ENCODE results near the gene PIK3R2.
A peak's percentile ranks its signal among the peaks of the same experiment; 100 is the strongest.
"Not testable (repeated sequence)": the region's sequence is repeated elsewhere in the genome, so short reads cannot be mapped to it uniquely, and the experiment has no call there.

Gene PIK3R2

DNA sequence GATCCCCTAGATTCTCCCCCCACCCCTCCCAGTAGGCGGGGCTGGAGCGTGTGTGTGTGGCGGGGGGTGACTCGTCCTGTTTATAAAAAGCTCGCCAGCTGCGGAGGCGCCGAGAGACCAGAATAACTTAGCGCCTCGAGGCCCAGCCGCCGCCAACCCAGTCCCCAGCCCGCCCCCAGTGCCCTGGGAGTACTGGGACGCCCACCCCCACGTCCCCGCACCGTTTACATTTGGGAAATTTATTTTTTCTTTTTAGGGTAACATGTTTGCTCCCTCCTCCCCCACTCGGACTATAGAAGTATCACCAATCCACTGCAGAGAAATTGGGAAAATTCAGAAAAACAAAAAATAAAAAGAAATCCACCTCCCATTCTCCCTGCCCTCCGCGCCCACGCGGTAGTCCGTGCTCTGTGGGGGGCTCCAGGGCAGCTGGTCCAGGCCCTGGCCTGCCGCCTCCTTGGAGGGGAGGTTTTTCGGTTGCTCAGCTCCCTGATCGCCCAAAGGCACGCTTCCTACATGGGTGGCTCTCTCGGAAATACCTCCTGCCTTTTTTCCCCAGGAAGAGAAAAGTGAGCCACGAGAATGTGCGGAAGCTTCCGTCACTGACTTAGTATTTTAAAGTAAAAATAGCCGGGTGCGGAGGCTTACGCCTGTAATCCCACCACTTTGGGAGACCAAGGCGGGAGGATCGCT is 52.4 kb downstream of the PIK3R2 start:
- peak; percentile 32 for DNase-seq

DNA sequence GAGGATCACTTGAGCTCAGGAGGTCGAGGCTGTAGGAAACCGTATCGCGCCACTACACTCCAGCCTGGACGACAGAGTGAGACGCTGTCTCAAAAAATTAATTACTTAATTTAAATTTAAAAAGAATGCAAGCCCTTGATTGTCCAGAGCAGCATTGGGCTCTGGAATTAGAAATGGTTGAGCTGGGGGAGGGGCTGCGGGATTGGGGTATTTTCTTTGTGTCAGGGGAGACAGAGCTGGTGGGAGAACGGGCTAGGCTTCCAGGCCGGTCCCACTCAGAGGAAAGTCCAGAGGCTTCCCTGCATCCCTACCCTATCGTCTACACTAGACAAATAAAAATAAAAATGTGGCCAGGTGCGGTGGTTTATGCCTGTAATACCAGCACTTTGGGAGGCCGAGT is 53.1 kb downstream of the PIK3R2 start:
- no peak for DNase-seq

GRCh38 chr19:18208098-18208951 is 55.4 kb downstream of the PIK3R2 start:
- peak; percentile 32 for DNase-seq

DNA sequence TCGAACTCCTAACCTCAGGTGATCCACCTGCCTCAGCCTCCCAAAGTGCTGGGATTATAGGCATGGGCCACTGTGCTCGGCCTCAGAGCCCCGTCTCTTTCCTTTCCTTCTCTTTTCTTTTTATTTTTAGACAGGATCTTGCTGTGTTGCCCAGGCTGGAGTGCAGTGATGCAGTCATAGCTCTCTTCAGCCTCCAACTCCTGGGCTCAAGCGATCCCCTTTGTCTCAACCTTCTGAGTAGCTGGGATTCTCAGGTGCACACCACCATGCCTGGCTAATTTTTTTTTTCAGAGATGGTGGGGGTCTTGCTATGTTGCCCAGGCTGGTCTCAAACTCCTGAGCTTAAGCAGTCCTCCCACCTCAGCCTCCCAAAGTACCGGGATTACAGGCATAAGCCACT is 56.9 kb downstream of the PIK3R2 start:
- DNase-seq, result not testable (repeated sequence)

DNA sequence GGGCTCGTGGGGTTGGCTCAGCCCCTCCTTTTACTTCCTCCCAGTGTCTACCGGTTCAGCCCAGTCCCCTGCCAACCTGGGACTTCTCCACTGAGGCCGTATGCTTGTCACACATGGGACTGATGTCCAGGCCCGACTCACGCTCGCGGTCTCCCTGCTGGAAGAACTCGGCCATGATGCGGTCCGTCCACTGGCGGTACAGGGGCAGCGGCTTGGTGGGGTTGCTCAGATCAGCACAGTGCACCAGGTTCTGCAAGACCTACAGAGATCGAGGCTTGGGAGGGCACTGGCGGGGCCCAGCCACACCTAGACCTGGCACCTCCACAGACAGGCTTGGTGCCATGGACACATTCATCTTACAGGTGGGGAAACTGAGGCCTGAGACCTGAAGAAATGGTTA is 58.7 kb downstream of the PIK3R2 start:
- no peak for DNase-seq

DNA sequence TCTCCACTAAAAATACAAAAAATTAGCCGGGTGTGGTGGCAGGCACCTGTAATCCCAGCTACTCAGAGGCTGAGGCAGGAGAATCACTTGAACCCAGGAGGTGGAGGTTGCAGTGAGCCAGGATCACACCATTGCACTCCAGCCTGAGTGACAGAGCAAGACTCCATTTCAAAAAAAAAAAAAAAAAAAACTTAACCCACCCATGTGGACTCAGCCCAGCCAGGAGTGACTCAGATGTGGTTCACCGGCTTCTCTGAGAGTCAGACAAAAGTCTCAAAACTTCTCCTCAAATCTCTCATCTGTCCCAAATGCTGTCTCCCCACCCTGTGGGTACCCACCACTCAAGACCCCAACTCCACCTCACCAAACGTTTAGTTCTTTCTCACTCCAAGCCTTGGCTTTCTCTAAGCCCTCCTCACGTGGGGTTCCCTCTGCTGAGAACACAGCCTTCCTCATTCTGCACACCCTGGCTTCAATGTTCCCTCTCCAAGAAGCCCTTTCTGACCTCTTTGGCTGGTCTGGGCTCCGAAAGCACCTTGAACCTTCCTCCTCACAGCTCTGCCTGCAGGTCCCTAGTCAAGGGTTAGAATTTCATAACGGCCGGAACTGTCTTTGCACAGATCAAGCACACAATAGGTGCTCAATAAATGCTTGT is 61.9 kb downstream of the PIK3R2 start:
- DNase-seq, result no peak

GRCh38 chr19:18216789-18217188 is 63.8 kb downstream of the PIK3R2 start:
- no peak for DNase-seq

- DNase-seq, result no peak
Measured at GRCh38 chr19:18218159-18218558, 65.2 kb downstream of the PIK3R2 start.

DNA sequence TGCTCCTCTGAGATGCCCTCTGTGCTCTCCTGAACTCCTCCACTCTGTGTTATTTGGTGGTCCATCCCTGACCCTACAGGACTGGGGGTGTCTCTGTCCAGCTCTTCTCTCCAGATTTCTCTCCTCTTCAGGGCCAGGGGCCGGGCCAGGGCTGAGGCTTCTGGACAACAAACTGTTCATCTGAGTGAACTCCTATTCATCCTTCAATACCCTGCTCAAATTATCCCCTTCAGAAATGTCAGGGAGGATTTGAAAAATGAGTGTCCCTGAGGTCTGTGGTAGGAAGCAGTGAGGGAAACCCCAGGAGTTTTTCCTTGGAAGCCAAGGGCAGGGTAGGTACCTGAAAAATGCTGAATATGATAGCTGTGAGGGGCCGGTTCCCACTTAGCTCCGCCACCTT is 65.6 kb downstream of the PIK3R2 start:
- DNase-seq, result no peak
